ENCODE results near the gene VRTN. TPM values are rescaled to one million over a fixed set of nuclear protein-coding genes. Genes with fewer than 3 reads are reported as not detected.
A peak's percentile ranks its signal among the peaks of the same experiment; 100 is the strongest.

The VRTN gene
- total RNA-seq: under 1 TPM in 1 of 7 donors, not detected in 6; 0.23 TPM
- under 1 TPM in 1 of 2 donors, not detected in 1; 0.19 TPM for polyA plus RNA-seq
- long read RNA-seq, donor 1: 0 reads
- long read RNA-seq, donor 2, partial matches to known transcripts: 0 of 4 reads
- long read RNA-seq, donor 2, other reads (novel, unspliced or antisense): 0 of 4 reads
- long read RNA-seq, donor 3: 0 reads

- DNase-seq: no peak
- no peak for TF ChIP-seq POLR2A (IDR thresholded peaks at IDR 0.05)
- no peak for TF ChIP-seq EP300 (IDR thresholded peaks at IDR 0.05)
- no peak for TF ChIP-seq CTCF (IDR thresholded peaks at IDR 0.05)
- intact Hi-C loops (cut with DNase I): no loop called here
- WGBS, 3 donors: 48 to 64% (median 54%) methylated on average over 12 of the region's 12 CpGs
- Histone ChIP-seq H3K4me1 (ENCODE audit: insufficient read depth) (peaks cover 1% of the 10 kb centered on the region), H3K27me3 (no peaks in the 10 kb centered on the region), H3K9me3 (no peaks in the 10 kb centered on the region), H3K4me3 (no peak within 1 kb of the TSS), H3K36me3 (no peaks in the 10 kb centered on the region), H3K27ac (no peak within 1 kb of the TSS)
Measured at GRCh38 chr14:74348241-74348734, at the start of gene VRTN. Gene VRTN, plus strand, starts transcription at chr14:74348471. Its CDS starts 8,313 bp downstream, at chr14:74356784.

GRCh38 chr14:74299061-74299545, 49.2 kb upstream of the VRTN start:
- peak in 1 of 5 donors; percentile 23 for DNase-seq
- TF ChIP-seq CTCF (IDR thresholded peaks at IDR 0.05) (no peak), POLR2A (IDR thresholded peaks at IDR 0.05) (no peak), EP300 (IDR thresholded peaks at IDR 0.05) (no peak)
- no peak overlapping the region for H3K27ac ChIP-seq
- H3K9me3 ChIP-seq: no peaks in the 10 kb centered on the region
- intact Hi-C loops (cut with DNase I): no loop called here
- no peaks in the 10 kb centered on the region for H3K27me3 ChIP-seq
- no peaks in the 10 kb centered on the region for H3K36me3 ChIP-seq
- peaks cover 3% of the 10 kb centered on the region for H3K4me1 ChIP-seq (ENCODE audit: insufficient read depth)
- WGBS, 3 donors: 51 to 63% (median 62%) methylated on average over 10 of the region's 10 CpGs
- H3K4me3 ChIP-seq: no peak overlapping the region

GRCh38 chr14:74301594-74302151, 46.6 kb upstream of the VRTN start:
- Histone ChIP-seq H3K9me3 (no peaks in the 10 kb centered on the region), H3K4me1 (ENCODE audit: insufficient read depth) (peaks cover 3% of the 10 kb centered on the region), H3K27ac (no peak overlapping the region), H3K36me3 (no peaks in the 10 kb centered on the region), H3K27me3 (no peaks in the 10 kb centered on the region), H3K4me3 (peak overlapping the region; percentile 98)
- TF ChIP-seq CTCF (IDR thresholded peaks at IDR 0.05) (no peak), EP300 (IDR thresholded peaks at IDR 0.05) (no peak), POLR2A (IDR thresholded peaks at IDR 0.05) (no peak)
- WGBS, 3 donors: 7 to 17% (median 11%) methylated on average over 22 of the region's 22 CpGs
- DNase-seq: no peak
- intact Hi-C loops (cut with DNase I): no loop called here

GRCh38 chr14:74302152-74302628, 46.1 kb upstream of the VRTN start:
- Histone ChIP-seq H3K4me3 (peak overlapping the region; percentile 98), H3K27ac (peak overlapping the region; percentile 74 to 81), H3K4me1 (ENCODE audit: insufficient read depth) (peaks cover 3% of the 10 kb centered on the region), H3K9me3 (no peaks in the 10 kb centered on the region), H3K36me3 (no peaks in the 10 kb centered on the region), H3K27me3 (no peaks in the 10 kb centered on the region)
- WGBS, 3 donors: 0 to 3% (median 0%) methylated on average over 6 of the region's 6 CpGs
- intact Hi-C loops (cut with DNase I): no loop called here
- TF ChIP-seq POLR2A (IDR thresholded peaks at IDR 0.05): no peak
- TF ChIP-seq CTCF (IDR thresholded peaks at IDR 0.05): peak; percentile 18 to 47 (median 27)
- no peak for TF ChIP-seq EP300 (IDR thresholded peaks at IDR 0.05)
- DNase-seq: no peak

Measured in ovary (tissue), 10 donors.